Type B pancreatic cell (in vitro differentiated cells): ENCODE results near the gene RBM20. TPM values are rescaled to one million over a fixed set of nuclear protein-coding genes. Genes with fewer than 3 reads are reported as not detected.
"Not testable (repeated sequence)": the region's sequence is repeated elsewhere in the genome, so short reads cannot be mapped to it uniquely, and the experiment has no call there.

Experiments
- DNase-seq: peaks from one replicate; pipeline ENCODE4 v3.0.0; 2021; ENCODE audit warnings: mixed read lengths; ENCODE audit not compliant: unreplicated experiment; ENCODE audit errors: extremely low spot score
- H3K27ac Mint-ChIP-seq: 2 replicates; pipeline ENCODE4 v1.8.0; 2021; ENCODE audit warnings: mild to moderate bottlenecking, mixed read lengths
- H3K27me3 Mint-ChIP-seq: 2 replicates; pipeline ENCODE4 v1.8.0; 2021; ENCODE audit warnings: mixed read lengths
- H3K36me3 Mint-ChIP-seq: 2 replicates; pipeline ENCODE4 v1.8.0; 2021; ENCODE audit warnings: mixed read lengths
- H3K4me1 Mint-ChIP-seq: one replicate; pipeline ENCODE4 v1.8.0; 2021; ENCODE audit warnings: mixed read lengths; ENCODE audit not compliant: unreplicated experiment
- H3K4me3 Mint-ChIP-seq: 2 replicates; pipeline ENCODE4 v1.8.0; 2021; ENCODE audit warnings: mild to moderate bottlenecking, mixed read lengths
- H3K9me3 Mint-ChIP-seq: 2 replicates; pipeline ENCODE4 v1.8.0; 2021; ENCODE audit warnings: mixed read lengths
- total RNA-seq: library from RNA; stranded (reverse); gene quantifications from 2 replicates; pipeline ENCODE4 v1.2.1, GENCODE V29; 2021; ENCODE audit warnings: low replicate concordance
- TF ChIP-seq, protein P1 (sequence below): fragments of 200-600 bp; sonication (generic); conservative IDR thresholded peaks from 2 replicates; pipeline ENCODE4 v1.5.0; 2021; ENCODE audit warnings: antibody characterized with exemption, mild to moderate bottlenecking

The RBM20 gene
- total RNA-seq, 1 donor from 2014 or later = 5.2 TPM

DNA sequence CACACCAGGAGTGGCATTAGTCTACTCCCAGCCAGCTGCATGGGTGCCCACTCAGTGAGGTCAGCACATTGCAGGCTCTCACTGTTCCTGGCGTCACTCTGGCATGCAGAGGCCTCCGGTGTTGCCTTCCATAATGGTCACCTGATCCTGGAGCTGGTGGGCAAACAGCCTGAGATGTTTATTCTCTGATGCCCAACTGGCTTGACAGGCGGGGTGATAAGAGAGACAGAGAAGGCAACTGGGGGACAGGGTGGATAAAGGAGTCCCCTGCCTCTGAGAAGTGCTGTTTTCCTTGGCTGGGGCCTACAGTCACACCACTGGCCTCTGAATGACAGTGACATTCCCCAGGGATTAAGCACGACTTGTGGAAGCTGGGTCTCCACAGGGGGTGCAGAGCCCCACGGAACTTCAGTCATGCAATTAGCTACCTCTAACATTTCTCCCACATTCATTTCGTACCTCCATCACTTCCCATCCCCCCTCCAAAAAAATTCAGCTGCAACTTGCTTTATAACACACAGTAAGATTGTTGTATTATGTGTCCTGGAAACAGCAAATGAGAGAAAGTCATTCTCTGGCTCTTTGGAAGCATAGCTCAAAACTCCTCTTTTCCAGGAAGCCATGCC lies 7.1 kb upstream of the RBM20 start:
- no peak overlapping the region for H3K4me3 Mint-ChIP-seq
- no peaks in the 10 kb centered on the region for H3K9me3 Mint-ChIP-seq
- H3K36me3 Mint-ChIP-seq = no peaks in the 10 kb centered on the region
- H3K27me3 Mint-ChIP-seq = peaks cover 19% of the 10 kb centered on the region
- peak overlapping the region; percentile 32 for H3K27ac Mint-ChIP-seq
- H3K4me1 Mint-ChIP-seq = peaks cover 36% of the 10 kb centered on the region
- no peak for DNase-seq
- TF ChIP-seq, protein P1, sequence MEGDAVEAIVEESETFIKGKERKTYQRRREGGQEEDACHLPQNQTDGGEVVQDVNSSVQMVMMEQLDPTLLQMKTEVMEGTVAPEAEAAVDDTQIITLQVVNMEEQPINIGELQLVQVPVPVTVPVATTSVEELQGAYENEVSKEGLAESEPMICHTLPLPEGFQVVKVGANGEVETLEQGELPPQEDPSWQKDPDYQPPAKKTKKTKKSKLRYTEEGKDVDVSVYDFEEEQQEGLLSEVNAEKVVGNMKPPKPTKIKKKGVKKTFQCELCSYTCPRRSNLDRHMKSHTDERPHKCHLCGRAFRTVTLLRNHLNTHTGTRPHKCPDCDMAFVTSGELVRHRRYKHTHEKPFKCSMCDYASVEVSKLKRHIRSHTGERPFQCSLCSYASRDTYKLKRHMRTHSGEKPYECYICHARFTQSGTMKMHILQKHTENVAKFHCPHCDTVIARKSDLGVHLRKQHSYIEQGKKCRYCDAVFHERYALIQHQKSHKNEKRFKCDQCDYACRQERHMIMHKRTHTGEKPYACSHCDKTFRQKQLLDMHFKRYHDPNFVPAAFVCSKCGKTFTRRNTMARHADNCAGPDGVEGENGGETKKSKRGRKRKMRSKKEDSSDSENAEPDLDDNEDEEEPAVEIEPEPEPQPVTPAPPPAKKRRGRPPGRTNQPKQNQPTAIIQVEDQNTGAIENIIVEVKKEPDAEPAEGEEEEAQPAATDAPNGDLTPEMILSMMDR = no peak

DNA sequence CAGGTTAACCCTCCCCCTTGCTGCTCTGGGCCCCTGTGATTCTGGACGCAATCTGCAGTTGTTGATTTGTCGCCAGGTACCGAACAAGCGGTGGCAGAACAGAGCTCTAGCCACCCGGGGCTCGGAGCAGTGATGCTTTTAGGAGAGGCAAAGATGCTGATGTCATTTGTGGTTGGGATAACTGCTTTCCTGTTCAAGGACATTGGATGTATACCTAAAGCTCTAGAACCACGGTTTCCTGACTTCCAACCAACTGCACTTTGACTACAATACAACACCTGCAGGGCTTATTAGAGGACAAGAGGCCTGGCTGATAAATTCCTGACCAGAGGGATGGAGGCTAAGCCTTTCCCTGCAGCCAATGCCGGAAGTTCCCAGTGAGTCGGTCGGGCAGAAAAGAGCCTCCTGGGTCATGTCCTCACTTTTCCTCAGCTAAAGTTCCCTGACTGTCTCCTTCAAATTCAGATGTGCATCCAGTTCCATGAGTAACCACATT lies 6.5 kb upstream of the RBM20 start:
- TF ChIP-seq, protein P1 = no peak
- no peak overlapping the region for H3K4me3 Mint-ChIP-seq
- no peaks in the 10 kb centered on the region for H3K36me3 Mint-ChIP-seq
- H3K27me3 Mint-ChIP-seq = peaks cover 25% of the 10 kb centered on the region
- H3K4me1 Mint-ChIP-seq = peaks cover 41% of the 10 kb centered on the region
- peak overlapping the region; percentile 32 for H3K27ac Mint-ChIP-seq
- no peaks in the 10 kb centered on the region for H3K9me3 Mint-ChIP-seq
- no peak for DNase-seq

DNA sequence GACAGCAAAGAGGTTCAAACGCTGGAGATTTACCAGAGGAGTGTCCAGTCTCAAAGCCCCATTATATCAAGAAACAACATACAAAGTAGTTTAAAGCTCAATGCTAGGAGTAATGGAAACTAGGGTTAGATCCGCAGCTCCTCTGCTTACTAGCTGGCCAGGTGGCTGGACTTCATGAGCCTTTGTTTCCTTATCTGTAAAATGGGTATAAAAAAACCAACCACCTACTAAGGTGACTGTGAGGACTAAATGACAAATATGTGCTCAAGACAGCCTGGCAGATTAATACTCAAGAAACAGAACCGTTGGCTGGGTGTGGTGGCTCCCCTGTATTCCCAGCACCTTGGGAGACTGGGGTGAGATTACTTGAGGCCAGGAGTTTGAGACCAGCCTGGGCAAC lies 5.8 kb upstream of the RBM20 start:
- peaks cover 43% of the 10 kb centered on the region for H3K4me1 Mint-ChIP-seq
- no peak for DNase-seq
- peaks cover 32% of the 10 kb centered on the region for H3K27me3 Mint-ChIP-seq
- H3K4me3 Mint-ChIP-seq = no peak overlapping the region
- no peaks in the 10 kb centered on the region for H3K36me3 Mint-ChIP-seq
- H3K27ac Mint-ChIP-seq = peak overlapping the region; percentile 15
- no peaks in the 10 kb centered on the region for H3K9me3 Mint-ChIP-seq
- TF ChIP-seq, protein P1 = no peak

DNA sequence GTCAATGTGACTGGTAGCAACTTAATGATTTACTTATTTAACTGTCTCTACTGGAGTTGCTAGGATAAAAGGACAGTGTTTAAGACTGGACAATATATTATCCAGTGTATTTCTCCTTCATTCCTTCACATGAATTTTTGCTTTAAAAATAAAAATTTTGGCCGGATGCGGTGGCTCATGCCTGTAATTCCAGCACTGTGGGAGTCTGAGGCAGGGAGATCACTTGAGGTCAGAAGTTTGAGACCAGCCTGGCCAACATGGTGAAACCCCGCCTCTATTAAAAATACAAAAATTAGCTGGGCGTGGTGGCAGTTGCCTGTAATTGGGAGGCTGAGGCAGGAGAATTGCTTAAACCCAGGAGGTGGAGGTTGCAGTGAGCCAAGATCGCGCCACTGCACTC lies 5.1 kb upstream of the RBM20 start:
- H3K36me3 Mint-ChIP-seq, H3K4me3 Mint-ChIP-seq, H3K27ac Mint-ChIP-seq, H3K9me3 Mint-ChIP-seq, DNase-seq: not testable (repeated sequence)
- Mint-ChIP-seq H3K27me3 (peaks cover 34% of the 10 kb centered on the region), H3K4me1 (peaks cover 44% of the 10 kb centered on the region)

DNA sequence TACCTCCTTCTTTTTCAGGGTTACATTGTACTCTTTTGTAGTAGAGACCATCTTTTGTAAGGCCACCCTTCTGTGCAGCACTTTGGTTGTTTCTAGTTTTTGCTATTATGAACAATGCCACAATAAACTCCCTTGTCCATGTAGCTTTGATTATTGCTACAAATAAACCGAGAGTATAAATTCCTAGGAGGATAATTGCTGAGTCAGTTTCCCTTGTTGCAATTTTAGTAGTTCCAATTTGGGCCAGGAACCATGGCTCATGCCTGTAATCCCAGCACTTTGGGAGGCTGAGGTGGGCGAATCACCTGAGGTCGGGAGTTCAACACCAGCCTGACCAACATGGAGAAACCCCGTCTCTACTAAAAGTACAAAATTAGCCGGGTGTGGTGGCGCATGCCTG lies 4.3 kb upstream of the RBM20 start:
- H3K4me1 Mint-ChIP-seq = peaks cover 44% of the 10 kb centered on the region
- H3K27me3 Mint-ChIP-seq = peaks cover 38% of the 10 kb centered on the region
- not testable (repeated sequence) for H3K4me3 Mint-ChIP-seq, DNase-seq, H3K36me3 Mint-ChIP-seq, H3K27ac Mint-ChIP-seq, H3K9me3 Mint-ChIP-seq

DNA sequence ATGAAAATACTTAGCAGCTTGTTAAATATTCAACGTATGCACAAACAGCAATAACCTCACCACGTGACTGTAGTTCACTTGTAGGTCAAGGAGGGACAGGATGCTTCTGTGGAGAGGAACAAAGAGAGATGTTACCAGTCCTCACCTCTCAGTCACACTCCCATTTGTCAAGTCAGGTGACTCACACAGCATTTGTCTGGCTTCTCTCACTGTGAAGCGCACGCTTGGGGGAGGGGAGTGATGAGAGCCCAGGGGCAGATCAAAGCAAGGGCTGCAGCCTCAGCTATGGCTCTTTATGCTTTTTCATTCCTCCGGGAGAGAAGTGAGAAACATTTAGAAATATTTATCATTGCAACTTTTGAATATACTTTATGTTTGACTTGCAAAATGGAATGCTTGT lies 2.9 kb upstream of the RBM20 start:
- Mint-ChIP-seq H3K4me3 (peak overlapping the region; percentile 83), H3K9me3 (no peaks in the 10 kb centered on the region), H3K36me3 (no peaks in the 10 kb centered on the region), H3K4me1 (peaks cover 48% of the 10 kb centered on the region), H3K27me3 (peaks cover 49% of the 10 kb centered on the region), H3K27ac (peak overlapping the region; percentile 75)
- DNase-seq = no peak
- TF ChIP-seq, protein P1 = no peak
